Suppressor macrophage treated with lipopolysaccharide for 1 hour (primary cell): ENCODE measurements around the gene CUL9.
A peak's percentile ranks its signal among the peaks of the same experiment; 100 is the strongest.

ENCODE experiments used
- DNase-seq, 3 donors: peaks; one replicate each; pipeline ENCODE4 v3.0.0-alpha.2; 2020 to 2022

The CUL9 gene

GRCh38 chr6:43202451-43202850, 20.5 kb downstream of the CUL9 start:
- DNase-seq: no peak

DNA sequence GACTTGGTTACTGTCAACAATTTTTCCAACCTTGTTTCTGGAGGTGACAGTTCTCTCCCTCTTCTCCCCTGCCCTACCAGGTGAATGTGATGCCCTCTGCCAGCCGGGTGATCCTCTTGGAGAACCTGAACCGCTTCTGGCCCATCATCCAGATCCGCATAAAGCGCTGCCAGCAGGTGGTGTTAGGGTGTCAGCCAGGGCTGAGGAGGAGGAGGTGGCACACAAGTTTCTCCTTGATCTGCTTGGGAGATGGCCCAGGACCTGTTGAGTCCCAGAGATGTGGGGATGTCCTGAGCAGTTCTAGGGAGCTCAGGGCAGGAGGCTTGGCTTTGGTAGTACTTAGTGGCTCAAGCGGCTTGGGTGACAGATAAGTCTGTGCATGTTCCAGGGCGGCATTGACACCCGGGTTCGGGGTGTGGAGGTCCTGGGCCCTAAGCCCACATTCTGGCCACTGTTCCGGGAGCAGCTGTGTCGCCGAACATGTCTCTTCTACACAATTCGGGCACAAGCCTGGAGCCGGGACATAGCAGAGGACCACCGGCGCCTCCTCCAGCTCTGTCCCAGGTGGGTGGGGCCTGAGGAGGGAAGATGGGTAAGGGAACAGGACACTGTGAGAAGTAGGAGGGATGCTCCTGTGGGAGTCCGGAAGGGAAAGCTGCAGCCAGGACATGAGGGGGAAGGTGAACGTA, 21.2 kb downstream of the CUL9 start:
- no peak for DNase-seq

DNA sequence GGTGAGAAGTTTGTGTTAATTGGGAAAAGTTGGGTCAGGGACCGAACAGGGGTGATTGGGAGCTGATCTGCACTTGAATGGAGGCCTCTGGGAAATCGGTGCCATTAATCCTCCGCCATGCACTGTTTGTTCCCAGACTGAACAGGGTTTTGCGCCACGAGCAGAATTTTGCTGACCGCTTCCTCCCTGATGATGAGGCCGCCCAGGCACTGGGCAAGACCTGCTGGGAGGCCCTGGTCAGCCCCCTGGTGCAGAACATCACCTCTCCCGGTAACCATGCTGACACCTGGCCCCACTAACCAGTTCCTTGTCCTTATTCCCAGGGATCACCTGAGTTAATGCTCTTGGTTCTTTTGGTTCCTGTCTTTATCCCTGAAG, 21.7 kb downstream of the CUL9 start:
- DNase-seq: no peak

GRCh38 chr6:43204271-43205105, 22.5 kb downstream of the CUL9 start:
- no peak for DNase-seq

GRCh38 chr6:43205849-43206248, 23.9 kb downstream of the CUL9 start:
- DNase-seq: no peak

- DNase-seq: no peak
Observed at GRCh38 chr6:43207286-43207685, 25.3 kb downstream of the CUL9 start.

DNA sequence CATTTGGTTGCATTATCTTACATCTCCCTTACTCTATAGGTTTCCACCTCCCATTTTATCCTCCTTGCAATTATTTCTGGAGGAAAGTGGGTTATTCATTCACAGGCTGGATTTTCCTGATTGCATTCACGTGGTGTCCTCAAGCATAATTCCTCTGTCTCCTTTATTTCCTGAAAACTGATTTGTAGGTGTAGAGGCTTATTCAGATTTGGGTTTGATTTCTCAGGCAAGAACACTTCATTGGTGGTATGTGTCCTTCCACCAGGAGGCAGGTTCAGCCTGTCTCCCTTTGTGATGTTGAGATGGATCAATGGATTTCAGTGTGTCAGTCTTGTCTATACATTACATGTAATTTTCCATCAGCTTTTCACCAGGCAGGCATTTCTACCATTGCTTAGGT, 30.0 kb downstream of the CUL9 start:
- DNase-seq: no peak

- DNase-seq: no peak
Observed at GRCh38 chr6:43213431-43213830, 31.4 kb downstream of the CUL9 start.

GRCh38 chr6:43215066-43215465, 33.1 kb downstream of the CUL9 start:
- DNase-seq: no peak

- DNase-seq: no peak
Observed at GRCh38 chr6:43216200-43216599, 34.2 kb downstream of the CUL9 start.

DNA sequence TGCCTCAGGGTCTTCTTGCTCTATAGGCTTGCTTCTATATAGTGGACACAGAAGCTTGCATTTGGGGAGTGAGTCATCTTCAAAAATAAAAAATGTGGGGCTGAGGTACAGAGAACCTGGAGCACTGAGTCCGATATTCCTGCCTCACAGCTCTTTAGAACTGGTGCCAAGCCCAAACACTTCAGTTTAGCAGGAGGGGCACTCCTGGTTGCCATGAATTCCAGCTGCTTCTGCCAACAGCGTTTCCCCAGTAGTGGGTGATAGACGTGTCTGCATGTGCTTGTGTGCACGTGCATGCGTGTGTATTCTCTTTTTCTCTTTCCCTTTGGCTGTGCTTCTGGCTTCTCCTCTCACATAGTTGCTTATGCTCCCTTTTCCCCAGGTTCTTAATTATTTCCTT, 35.4 kb downstream of the CUL9 start:
- no peak for DNase-seq

DNA sequence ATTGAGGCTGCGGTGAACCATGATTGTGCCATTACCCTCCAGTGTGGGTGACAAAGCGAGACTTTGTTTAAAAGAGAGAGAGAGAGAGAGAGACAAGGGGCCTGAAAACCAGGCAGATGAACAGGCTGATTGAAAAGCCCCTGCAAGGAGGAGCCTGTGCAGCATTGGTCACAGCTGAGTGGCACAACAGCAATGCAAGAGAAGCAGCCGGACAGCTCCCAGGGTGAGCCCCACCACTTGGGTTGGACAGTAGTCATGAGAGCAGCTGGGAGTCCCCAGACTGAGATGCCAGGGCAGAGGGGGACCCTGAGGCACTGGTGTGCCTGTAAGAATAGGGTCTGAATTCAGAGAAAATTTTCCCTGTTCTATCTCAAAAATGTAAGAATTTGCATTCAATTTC, 37.1 kb downstream of the CUL9 start:
- DNase-seq: no peak

DNA sequence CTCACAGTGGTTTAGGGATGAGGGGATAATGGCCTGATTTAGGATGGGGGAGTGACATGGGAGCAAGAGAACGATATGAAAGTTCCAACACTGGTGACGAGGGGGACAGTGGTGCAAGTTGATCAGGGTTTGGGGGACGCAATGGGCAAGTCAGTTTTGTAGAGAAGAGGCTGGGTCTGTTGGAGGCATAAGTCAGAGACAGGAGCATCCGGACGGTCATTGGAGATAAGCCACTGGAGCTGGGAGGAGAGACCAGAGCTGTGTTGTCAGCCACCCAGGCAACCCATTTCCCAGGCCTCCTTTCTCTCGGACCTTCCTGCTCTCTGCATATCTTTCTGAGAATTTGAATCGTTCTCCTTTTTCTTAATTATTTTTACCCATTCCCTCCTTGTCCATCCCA, 37.8 kb downstream of the CUL9 start:
- DNase-seq: no peak

- no peak for DNase-seq
Observed at GRCh38 chr6:43220439-43220951, 38.5 kb downstream of the CUL9 start.

GRCh38 chr6:43221046-43221972, 39.3 kb downstream of the CUL9 start:
- peak in 2 of 3 donors; percentile 29 to 38 for DNase-seq

DNA sequence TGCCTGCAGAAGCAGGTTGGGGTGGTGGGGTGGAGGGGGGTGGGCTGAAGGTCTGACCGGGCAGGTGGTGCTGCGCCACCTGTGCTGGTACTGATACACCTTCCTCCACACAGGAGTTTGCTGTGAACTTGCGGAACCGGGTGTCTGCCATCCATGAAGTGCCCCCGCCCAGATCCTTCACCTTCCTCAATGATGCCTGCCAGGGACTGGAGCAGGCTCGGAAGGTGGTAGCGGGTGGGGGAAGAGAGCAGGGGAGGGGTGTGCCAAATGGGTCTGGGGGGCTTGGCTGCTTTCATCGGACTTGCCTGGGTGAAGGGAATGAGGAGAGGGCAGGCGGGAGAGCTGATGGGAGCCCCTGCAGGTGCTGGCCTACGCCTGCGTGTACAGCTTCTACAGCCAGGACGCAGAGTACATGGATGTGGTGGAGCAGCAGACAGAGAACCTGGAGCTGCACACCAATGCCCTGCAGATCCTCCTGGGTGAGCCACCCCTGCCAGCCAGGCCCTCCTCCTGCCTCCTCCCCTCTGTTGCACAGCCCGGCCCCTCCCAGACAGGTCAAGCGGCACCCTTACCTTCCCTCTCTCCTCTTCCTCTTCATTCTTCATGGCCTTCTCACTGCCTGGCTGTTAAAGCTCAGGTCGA, 40.5 kb downstream of the CUL9 start:
- DNase-seq: no peak

DNA sequence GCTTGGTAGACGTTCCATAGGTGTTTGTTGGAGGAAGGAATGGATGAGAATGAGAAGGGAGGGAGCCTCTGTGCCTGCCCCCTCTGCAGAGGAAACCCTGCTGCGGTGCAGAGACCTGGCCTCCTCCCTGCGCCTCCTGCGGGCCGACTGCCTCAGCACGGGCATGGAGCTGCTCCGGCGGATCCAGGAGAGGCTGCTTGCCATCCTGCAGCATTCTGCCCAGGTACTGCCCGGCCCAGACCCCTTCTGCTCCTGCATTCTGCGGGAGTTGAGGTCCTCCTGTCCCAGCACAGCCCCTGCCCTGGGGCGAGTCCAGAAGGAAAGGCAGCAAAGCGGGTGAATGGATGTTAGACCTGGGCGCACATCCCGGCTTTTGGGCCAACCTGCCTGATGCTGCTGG, 41.2 kb downstream of the CUL9 start:
- DNase-seq: no peak

DNA sequence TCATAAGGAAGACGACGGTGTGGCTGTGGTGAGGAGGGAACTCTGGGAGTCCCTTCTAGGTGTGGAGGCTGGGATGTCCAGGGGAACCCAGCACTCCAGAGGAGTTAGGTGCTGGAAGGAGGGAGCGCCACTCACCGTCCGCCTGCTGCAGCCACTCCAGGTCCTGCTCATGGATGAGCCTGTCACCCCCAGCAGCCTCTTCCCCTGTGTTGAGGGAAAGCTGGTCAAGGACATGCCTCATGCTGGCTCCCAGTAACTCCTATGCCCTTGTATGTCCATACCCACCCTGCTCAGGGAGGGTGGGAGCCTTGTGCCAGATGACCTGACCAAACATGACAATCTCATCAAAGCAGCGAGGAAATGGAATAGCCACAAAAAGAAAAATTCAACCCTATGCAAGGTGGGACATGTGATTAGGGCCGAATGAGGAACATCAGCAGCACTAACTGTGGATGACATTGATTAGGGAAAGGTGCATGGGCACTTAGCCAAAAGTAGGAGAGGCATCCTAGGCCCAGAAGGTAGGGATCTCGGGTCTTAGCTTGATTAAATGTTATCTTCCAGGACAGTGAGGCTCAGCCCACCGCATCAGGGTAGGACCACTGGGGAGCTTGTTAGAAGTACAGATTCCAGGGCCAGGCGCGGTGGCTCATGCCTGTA, 44.3 kb downstream of the CUL9 start:
- DNase-seq: peak in 1 of 3 donors; percentile 17

DNA sequence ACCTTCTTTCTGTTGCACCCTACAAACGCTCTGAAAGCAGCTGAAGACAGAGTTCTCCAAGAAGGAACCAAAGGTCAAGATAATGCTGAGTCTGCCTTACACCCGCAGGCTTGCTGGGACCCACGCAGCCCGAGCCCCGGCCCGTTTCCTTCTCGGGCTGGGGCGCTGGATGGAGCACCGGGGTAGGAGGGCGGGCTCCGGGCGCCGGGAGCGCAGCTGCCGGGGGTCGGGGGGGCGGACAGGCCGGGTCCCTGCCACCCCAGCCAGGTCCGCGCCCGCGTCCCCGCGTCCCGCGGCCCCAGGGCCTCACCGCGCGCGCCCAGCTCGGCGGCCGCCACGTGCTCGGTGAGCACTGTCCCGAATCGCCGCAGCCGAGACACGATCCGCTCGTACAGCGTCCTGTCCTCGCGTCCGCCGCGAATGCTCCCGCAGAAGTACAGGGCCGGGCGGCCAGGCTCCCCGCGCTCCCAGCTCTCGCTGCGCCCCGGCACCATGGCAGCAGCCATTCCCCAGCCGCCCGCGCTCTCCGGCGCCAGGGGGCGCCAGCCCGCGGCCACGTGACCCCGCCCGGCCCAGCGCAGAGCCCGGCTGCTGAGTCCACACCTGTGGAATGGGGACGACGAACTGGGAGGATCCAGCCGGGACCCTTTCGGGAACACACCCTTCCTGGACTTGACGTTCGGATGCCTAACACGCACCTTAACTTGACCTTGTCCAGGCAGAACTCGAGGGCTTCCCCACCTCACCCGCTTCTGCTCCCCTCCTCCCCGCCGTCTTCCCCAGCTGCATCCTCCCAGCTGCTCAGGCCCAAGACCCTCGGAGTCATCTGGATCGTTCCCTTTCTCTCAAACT, 47.2 kb downstream of the CUL9 start, which contains the start of gene DNPH1:
TSS of gene DNPH1 (minus strand) at position 531 of the 852 bp plus-strand sequence. CDS start at position 506, 25 bp downstream.
- peak; percentile 74 to 92 (median 84) for DNase-seq

DNA sequence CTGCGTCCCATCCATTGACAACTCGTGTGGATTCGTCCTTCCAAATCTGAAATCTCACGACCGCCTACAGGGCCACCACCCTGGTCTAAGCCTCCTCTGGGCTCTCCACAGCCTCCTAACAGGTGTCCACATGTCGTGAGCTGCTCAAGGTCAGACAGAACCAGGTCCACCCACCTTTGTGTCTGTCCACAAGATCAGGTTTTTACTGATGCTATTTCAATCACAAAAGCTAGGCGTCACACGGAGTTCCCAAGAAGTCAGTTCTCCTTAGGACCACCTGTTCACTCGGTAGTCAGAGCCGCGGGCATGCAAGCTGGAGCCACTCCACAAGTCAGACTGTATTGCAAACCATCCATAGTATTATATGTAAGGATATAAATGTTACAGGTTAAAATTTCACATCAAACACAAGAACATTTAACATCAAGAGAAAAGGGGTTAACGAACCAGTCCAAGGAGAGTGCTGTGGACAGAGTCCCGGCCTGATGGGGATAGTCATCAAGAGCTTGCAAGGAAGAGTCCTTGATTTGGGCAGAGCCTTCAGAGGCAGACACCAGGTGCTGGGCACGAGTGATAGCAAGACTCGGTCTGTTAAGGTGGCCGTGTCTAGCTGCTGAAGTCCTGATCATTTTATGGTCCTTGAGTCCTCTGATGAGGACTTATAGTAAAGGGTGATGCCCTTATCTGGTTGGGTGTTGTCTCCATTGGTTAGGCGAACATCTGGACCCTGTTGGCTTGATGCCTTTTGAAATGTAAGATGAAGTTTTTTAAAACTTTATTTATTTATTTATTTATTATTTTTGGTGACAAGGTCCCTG, 48.0 kb downstream of the CUL9 start:
- peak in 1 of 3 donors; percentile 18 for DNase-seq
